Duodenal mucosa (tissue), 2 donors: Measurements from ENCODE around the gene MICALL2.

Experiments used
- H3K27ac ChIP-seq: one replicate; pipeline ENCODE4 v1.7.0; 2013; ENCODE audit warnings: low read depth, low read length
- H3K27me3 ChIP-seq, 2 donors: one replicate each; pipeline ENCODE4 v1.7.0; 2013; ENCODE audit warnings: low read length in 2 of 2, control low read depth in 1 of 2; ENCODE audit not compliant: insufficient read depth in 2 of 2, control insufficient read depth in 1 of 2
- H3K36me3 ChIP-seq, 2 donors: one replicate each; pipeline ENCODE4 v1.7.0; 2013; ENCODE audit warnings: low read length in 2 of 2, control low read depth in 1 of 2; ENCODE audit not compliant: insufficient read depth in 2 of 2, control insufficient read depth in 1 of 2
- H3K4me1 ChIP-seq, 2 donors: one replicate each; pipeline ENCODE4 v1.7.0; 2013; ENCODE audit warnings: low read length in 2 of 2, control low read depth in 1 of 2; ENCODE audit not compliant: insufficient read depth in 2 of 2, control insufficient read depth in 1 of 2
- H3K4me3 ChIP-seq, 2 donors: one replicate each; pipeline ENCODE4 v1.7.0; 2013; ENCODE audit warnings: low read length in 2 of 2, low read depth in 1 of 2
- H3K9ac ChIP-seq, 2 donors: one replicate each; pipeline ENCODE4 v1.7.0; 2013; ENCODE audit warnings: low read length in 2 of 2, low read depth in 1 of 2
- H3K9me3 ChIP-seq, 2 donors: one replicate each; pipeline ENCODE4 v1.7.0; 2013; ENCODE audit warnings: low read length in 2 of 2, control low read depth in 1 of 2; ENCODE audit not compliant: control insufficient read depth in 1 of 2

Gene MICALL2

GRCh38 chr7:1407892-1408291, 51.4 kb downstream of the MICALL2 start:
- H3K36me3 ChIP-seq, result no peaks in the 10 kb centered on the region
- H3K27ac ChIP-seq, result no peak overlapping the region
- H3K4me1 ChIP-seq, result peaks cover 0 to 6% of the 10 kb centered on the region in 2 donors
- H3K27me3 ChIP-seq, result peaks cover 31 to 43% of the 10 kb centered on the region in 2 donors
- H3K9ac ChIP-seq, result no peak overlapping the region
- no peak overlapping the region for H3K4me3 ChIP-seq
- no peaks in the 10 kb centered on the region for H3K9me3 ChIP-seq

- no peaks in the 10 kb centered on the region for H3K4me1 ChIP-seq
- H3K9me3 ChIP-seq, result peaks cover 5 to 10% of the 10 kb centered on the region in 2 donors
- H3K27me3 ChIP-seq, result peaks cover 41 to 42% of the 10 kb centered on the region in 2 donors
- no peak overlapping the region for H3K27ac ChIP-seq
- no peak overlapping the region for H3K4me3 ChIP-seq
- H3K36me3 ChIP-seq, result no peaks in the 10 kb centered on the region
- H3K9ac ChIP-seq, result no peak overlapping the region
Measured at GRCh38 chr7:1404898-1405548, 54.2 kb downstream of the MICALL2 start.

- no peaks in the 10 kb centered on the region for H3K36me3 ChIP-seq
- H3K9ac ChIP-seq, result no peak overlapping the region
- H3K27ac ChIP-seq, result no peak overlapping the region
- peaks cover 39 to 42% of the 10 kb centered on the region in 2 donors for H3K27me3 ChIP-seq
- H3K4me1 ChIP-seq, result no peaks in the 10 kb centered on the region
- no peak overlapping the region for H3K4me3 ChIP-seq
- H3K9me3 ChIP-seq, result peaks cover 5 to 10% of the 10 kb centered on the region in 2 donors
Measured at GRCh38 chr7:1404460-1404809, 54.8 kb downstream of the MICALL2 start.

- no peaks in the 10 kb centered on the region for H3K36me3 ChIP-seq
- no peak overlapping the region for H3K27ac ChIP-seq
- peaks cover 33 to 41% of the 10 kb centered on the region in 2 donors for H3K27me3 ChIP-seq
- no peak overlapping the region for H3K4me3 ChIP-seq
- H3K9ac ChIP-seq, result no peak overlapping the region
- peaks cover 5 to 10% of the 10 kb centered on the region in 2 donors for H3K9me3 ChIP-seq
- no peaks in the 10 kb centered on the region for H3K4me1 ChIP-seq
Measured at GRCh38 chr7:1403638-1404459, 55.4 kb downstream of the MICALL2 start.

- H3K9me3 ChIP-seq, result peaks cover 5 to 10% of the 10 kb centered on the region in 2 donors
- H3K27ac ChIP-seq, result no peak overlapping the region
- no peaks in the 10 kb centered on the region for H3K4me1 ChIP-seq
- peaks cover 28 to 35% of the 10 kb centered on the region in 2 donors for H3K27me3 ChIP-seq
- H3K4me3 ChIP-seq, result no peak overlapping the region
- no peak overlapping the region for H3K9ac ChIP-seq
- no peaks in the 10 kb centered on the region for H3K36me3 ChIP-seq
Measured at GRCh38 chr7:1402791-1403637, 56.3 kb downstream of the MICALL2 start.

- Histone ChIP-seq H3K4me3 (no peak overlapping the region), H3K27ac (no peak overlapping the region), H3K36me3 (no peaks in the 10 kb centered on the region), H3K9me3 (peaks cover 5 to 10% of the 10 kb centered on the region in 2 donors), H3K9ac (no peak overlapping the region), H3K4me1 (no peaks in the 10 kb centered on the region), H3K27me3 (peaks cover 28 to 32% of the 10 kb centered on the region in 2 donors)
Measured at GRCh38 chr7:1402110-1402790, 57.0 kb downstream of the MICALL2 start.

- Histone ChIP-seq H3K4me1 (no peaks in the 10 kb centered on the region), H3K27me3 (peaks cover 28 to 32% of the 10 kb centered on the region in 2 donors), H3K4me3 (no peak overlapping the region), H3K36me3 (no peaks in the 10 kb centered on the region), H3K9ac (no peak overlapping the region), H3K27ac (no peak overlapping the region), H3K9me3 (peaks cover 5 to 12% of the 10 kb centered on the region in 2 donors)
Measured at GRCh38 chr7:1401011-1401410, 58.3 kb downstream of the MICALL2 start.

- Histone ChIP-seq H3K4me1 (no peaks in the 10 kb centered on the region), H3K4me3 (no peak overlapping the region), H3K27me3 (peaks cover 25 to 31% of the 10 kb centered on the region in 2 donors), H3K36me3 (no peaks in the 10 kb centered on the region), H3K27ac (no peak overlapping the region), H3K9ac (no peak overlapping the region), H3K9me3 (peaks cover 5 to 12% of the 10 kb centered on the region in 2 donors)
Measured at GRCh38 chr7:1400371-1400770, 58.9 kb downstream of the MICALL2 start.

GRCh38 chr7:1397491-1398327, 61.6 kb downstream of the MICALL2 start:
- no peak overlapping the region for H3K9ac ChIP-seq
- H3K4me3 ChIP-seq, result no peak overlapping the region
- no peaks in the 10 kb centered on the region for H3K36me3 ChIP-seq
- no peak overlapping the region for H3K27ac ChIP-seq
- H3K9me3 ChIP-seq, result peaks cover 5 to 12% of the 10 kb centered on the region in 2 donors
- H3K27me3 ChIP-seq, result peaks cover 8 to 11% of the 10 kb centered on the region in 2 donors
- no peaks in the 10 kb centered on the region for H3K4me1 ChIP-seq
